ENCODE data around the gene TRIL. TPM values are rescaled to one million over a fixed set of nuclear protein-coding genes. Genes with fewer than 3 reads are reported as not detected.

TRIL gene
- total and polyA plus RNA-seq, 12 donors, result 0.59 to 5.9 (median 2.7) TPM

DNA sequence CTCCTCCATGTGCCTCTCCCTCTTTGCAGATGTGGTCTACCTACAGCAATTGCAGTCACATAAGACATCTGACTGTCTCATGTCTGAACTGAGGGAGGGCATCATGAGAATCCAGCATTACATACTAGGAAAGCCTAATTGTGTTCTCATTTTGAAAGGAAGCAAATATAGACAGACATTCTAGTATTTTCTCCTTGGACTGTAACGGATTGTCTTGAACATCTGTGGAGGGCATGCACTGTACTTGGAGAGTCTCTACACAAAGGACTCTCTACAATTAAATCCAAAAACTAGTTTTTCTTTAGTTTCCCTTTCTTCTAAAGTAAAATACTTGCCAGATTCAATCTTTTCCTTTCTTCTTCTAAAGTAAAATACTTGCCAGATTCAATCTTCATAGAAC lies 34.7 kb upstream of the TRIL start:
- H3K36me3 ChIP-seq, result no peaks in the 10 kb centered on the region
- H3K9me3 ChIP-seq, result no peaks in the 10 kb centered on the region
- H3K27me3 ChIP-seq, result no peaks in the 10 kb centered on the region
- H3K4me1 ChIP-seq, result peaks cover 3 to 45% (median 34%) of the 10 kb centered on the region in 9 donors
- intact Hi-C loops (cut with DNase I), result loop anchor here in 1 of 10 donors (5.0 kb wide), 1 partner anchor 35 kb away; the partner anchor contains the start of gene TRIL
- H3K27ac ChIP-seq, result peak overlapping the region in 1 of 10 donors; percentile 18
- H3K4me3 ChIP-seq, result no peak overlapping the region
- 85 to 92% methylated on average over 1 of the region's 1 CpG for WGBS, 2 donors
- DNase-seq, result no peak
- no peak for ATAC-seq
- TF ChIP-seq, protein P1, sequence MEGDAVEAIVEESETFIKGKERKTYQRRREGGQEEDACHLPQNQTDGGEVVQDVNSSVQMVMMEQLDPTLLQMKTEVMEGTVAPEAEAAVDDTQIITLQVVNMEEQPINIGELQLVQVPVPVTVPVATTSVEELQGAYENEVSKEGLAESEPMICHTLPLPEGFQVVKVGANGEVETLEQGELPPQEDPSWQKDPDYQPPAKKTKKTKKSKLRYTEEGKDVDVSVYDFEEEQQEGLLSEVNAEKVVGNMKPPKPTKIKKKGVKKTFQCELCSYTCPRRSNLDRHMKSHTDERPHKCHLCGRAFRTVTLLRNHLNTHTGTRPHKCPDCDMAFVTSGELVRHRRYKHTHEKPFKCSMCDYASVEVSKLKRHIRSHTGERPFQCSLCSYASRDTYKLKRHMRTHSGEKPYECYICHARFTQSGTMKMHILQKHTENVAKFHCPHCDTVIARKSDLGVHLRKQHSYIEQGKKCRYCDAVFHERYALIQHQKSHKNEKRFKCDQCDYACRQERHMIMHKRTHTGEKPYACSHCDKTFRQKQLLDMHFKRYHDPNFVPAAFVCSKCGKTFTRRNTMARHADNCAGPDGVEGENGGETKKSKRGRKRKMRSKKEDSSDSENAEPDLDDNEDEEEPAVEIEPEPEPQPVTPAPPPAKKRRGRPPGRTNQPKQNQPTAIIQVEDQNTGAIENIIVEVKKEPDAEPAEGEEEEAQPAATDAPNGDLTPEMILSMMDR (IDR thresholded peaks at IDR 0.05), result no peak

DNA sequence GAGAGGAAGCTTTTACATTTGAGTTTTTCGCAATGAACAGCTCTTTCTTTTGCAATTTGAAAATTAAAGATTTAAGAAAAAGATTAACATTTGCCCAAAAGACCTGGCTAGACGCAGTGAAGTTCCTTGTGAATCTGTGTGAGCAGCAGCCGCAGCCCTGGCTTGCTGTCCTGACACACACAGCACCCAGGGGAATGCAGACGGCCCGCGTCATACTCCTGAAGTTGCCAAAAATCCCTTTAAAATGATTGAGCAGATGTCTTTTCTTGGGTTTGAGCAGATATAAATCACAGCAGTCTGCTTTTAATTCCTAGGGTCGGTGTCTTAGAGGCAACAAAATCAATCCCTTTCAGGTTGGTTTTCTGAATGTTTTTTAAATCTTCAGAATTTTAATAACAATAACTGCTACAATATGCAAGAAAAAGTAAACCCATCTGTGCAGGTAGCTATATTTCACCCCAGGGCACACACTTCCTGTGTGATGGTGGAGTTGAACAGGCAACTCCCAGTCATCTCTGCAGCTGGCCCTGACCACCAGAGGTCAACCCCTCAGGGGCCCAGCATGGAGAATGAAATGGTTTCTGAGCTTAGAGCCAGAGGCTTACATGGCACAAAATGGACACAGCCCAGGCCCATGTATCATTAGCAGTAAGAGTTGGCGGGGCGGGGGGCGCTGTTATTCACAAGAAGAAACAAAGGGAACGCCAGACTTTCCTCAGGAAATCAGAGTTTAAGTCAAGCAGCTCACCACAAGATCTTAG lies 32.2 kb upstream of the TRIL start:
- Histone ChIP-seq H3K4me3 (no peak overlapping the region), H3K27ac (peak overlapping the region in 5 of 10 donors; percentile 1 to 77 (median 29)), H3K27me3 (no peaks in the 10 kb centered on the region), H3K4me1 (peaks cover 0 to 49% (median 42%) of the 10 kb centered on the region in 9 donors), H3K9me3 (no peaks in the 10 kb centered on the region), H3K36me3 (no peaks in the 10 kb centered on the region)
- ATAC-seq (peak; percentile 55 to 88 (median 81)), DNase-seq (peak; percentile 73 to 80)
- TF ChIP-seq, protein P1 (IDR thresholded peaks at IDR 0.05), result no peak
- 63 to 70% methylated on average over 11 of the region's 11 CpGs for WGBS, 2 donors
- intact Hi-C loops (cut with DNase I), result loop anchor here in 1 of 10 donors (5.0 kb wide), 1 partner anchor 33 kb away; the partner anchor contains the start of gene TRIL

DNA sequence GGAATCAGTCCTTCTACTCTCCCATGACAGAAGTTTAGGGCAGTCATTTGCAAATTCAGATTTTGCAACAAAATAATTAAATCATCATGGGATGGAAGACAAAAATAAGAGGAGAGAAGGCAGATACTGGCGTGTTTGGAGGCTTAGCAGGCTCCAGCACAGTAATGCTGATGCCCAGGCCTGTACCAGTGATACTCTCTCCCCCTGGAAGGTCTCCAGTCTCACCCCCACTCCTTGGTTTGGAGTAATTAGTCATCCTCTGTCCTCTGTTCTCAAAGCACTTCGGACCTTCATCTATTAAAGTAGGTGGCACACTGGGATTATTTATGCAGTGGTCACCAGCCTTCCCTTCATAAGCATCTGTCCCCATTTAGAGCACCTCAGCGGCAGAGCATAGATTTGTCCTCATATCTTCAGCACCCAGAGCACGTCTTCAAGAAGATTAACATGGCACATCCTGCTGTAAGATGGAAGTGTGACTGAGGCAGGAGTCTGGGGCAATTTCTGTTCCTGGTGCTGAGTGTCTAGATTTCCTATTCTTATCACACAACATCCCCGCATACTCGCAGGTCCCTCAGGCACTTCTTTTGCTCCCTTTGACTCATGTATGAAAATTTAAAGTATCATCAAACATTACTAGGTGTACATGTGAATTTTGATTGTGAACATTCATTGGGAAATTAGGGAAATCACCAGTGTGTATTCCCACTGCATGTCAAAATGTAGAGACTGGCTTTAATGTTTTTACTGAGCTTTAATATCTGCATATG lies 31.3 kb upstream of the TRIL start:
- Histone ChIP-seq H3K4me3 (no peak overlapping the region), H3K4me1 (peaks cover 0 to 58% (median 49%) of the 10 kb centered on the region in 9 donors), H3K9me3 (no peaks in the 10 kb centered on the region), H3K27ac (peak overlapping the region in 7 of 10 donors; percentile 1 to 77 (median 23)), H3K27me3 (no peaks in the 10 kb centered on the region), H3K36me3 (no peaks in the 10 kb centered on the region)
- no peak for DNase-seq
- intact Hi-C loops (cut with DNase I), result loop anchor here in 3 of 10 donors (2.0 to 5.0 kb wide), 3 partner anchors 33 to 48 kb away; no protein-coding TSS in a partner anchor
- 87 to 95% methylated on average over 6 of the region's 6 CpGs for WGBS, 2 donors
- ATAC-seq, result peak in 1 of 8 donors; percentile 12
- TF ChIP-seq, protein P1 (IDR thresholded peaks at IDR 0.05), result no peak

DNA sequence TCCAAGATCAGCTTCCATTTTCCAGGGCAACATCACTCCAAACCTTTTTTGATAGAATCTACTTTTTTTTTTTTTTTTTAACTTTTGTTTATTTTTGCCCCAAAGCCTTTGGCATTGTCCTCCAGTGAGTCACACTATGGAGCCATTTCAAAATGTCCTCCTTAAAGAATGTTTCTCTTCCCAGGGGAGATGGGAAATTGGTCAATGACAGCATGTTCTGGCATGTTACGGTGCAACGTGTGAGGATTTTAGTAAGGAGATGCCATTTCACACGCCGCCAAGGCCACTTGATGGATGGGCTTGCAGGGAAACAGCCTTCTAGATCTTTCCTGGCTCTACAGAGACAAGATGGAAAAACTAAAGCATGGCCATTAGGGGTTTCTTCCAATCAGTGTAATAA lies 30.7 kb upstream of the TRIL start:
- H3K4me1 ChIP-seq, result peaks cover 0 to 64% (median 55%) of the 10 kb centered on the region in 9 donors
- no peaks in the 10 kb centered on the region for H3K36me3 ChIP-seq
- intact Hi-C loops (cut with DNase I), result loop anchor here in 3 of 10 donors (2.0 to 5.0 kb wide), 3 partner anchors 32 to 48 kb away; no protein-coding TSS in a partner anchor
- no peak overlapping the region for H3K4me3 ChIP-seq
- DNase-seq, result peak in 1 of 2 donors; percentile 17
- WGBS, 2 donors, result 69 to 77% methylated on average over 4 of the region's 4 CpGs
- H3K27me3 ChIP-seq, result no peaks in the 10 kb centered on the region
- TF ChIP-seq, protein P1 (IDR thresholded peaks at IDR 0.05), result no peak
- no peaks in the 10 kb centered on the region for H3K9me3 ChIP-seq
- ATAC-seq, result peak in 1 of 8 donors; percentile 32
- H3K27ac ChIP-seq, result peak overlapping the region in 4 of 10 donors; percentile 2 to 77 (median 26)

Data from heart right ventricle (tissue), 16 donors.